Neural progenitor cell (in vitro differentiated cells): Measurements from ENCODE around the gene CES2.
"Not testable (repeated sequence)": the region's sequence is repeated elsewhere in the genome, so short reads cannot be mapped to it uniquely, and the experiment has no call there.

Source experiments
- CTCF ChIP-seq: fragments of 200-600 bp; sonication (generic); IDR thresholded peaks from 2 replicates; pipeline ENCODE4 v1.5.1; 2017; ENCODE audit warnings: antibody characterized with exemption, mild to moderate bottlenecking
- EZH2 ChIP-seq: fragments of 200-600 bp; sonication (generic); IDR thresholded peaks from 2 replicates; pipeline ENCODE4 v1.6.1; 2017; ENCODE audit warnings: antibody characterized with exemption, mild to moderate bottlenecking, moderate library complexity

- TF ChIP-seq CTCF, EZH2: not testable (repeated sequence)
Measured at GRCh38 chr16:66974932-66975246, 39.6 kb downstream of the CES2 start.
